H1 (cell line): ENCODE measurements around the gene CTSH. TPM values are rescaled to one million over a fixed set of nuclear protein-coding genes. Genes with fewer than 3 reads are reported as not detected.

ENCODE experiments used
- CTCF ChIA-PET: fragments of 300-600 bp; sonication (Branson Sonifier 250); formaldehyde crosslinking; loops from one replicate; lab custom pipeline; 2021; ENCODE audit not compliant: partially characterized antibody; lab: Charles Lee
- POLR2A ChIA-PET: fragments of 300-600 bp; sonication (Branson Sonifier 250); formaldehyde crosslinking; loops from one replicate; lab custom pipeline; 2021; ENCODE audit warnings: inconsistent platforms; ENCODE audit not compliant: partially characterized antibody; lab: Charles Lee
- DNase-seq, 2 experiments: peaks; one replicate each; pipeline versions ENCODE4 v3.0.0 to v3.0.0-alpha.2; 2010 to 2022; ENCODE audit warnings: low spot score in 2 of 2, low read depth in 1 of 2, mixed read lengths in 1 of 2
- FAIRE-seq: peaks from 2 replicates; lab custom pipeline; 2011; peaks lifted over from hg19 to GRCh38; lab: Jason Lieb, UNC
- H2AFZ ChIP-seq: 2 replicates; pipeline ENCODE4 v1.8.1; 2012; ENCODE audit warnings: low read length, inconsistent platforms
- H2AK5ac ChIP-seq: 2 replicates; pipeline ENCODE4 v1.6.1; 2013; ENCODE audit warnings: low read depth, low read length
- H2BK120ac ChIP-seq: replicated peaks from 2 replicates; pipeline ENCODE3; 2013; ENCODE audit warnings: low read depth, low read length, inconsistent platforms
- H2BK12ac ChIP-seq: 2 replicates; pipeline ENCODE4 v1.6.1; 2013; ENCODE audit warnings: low read depth, low read length
- H2BK15ac ChIP-seq: 2 replicates; pipeline ENCODE4 v1.6.1; 2013; ENCODE audit warnings: low read length
- H2BK20ac ChIP-seq: 2 replicates; pipeline ENCODE4 v1.6.1; 2013; ENCODE audit warnings: low read length
- H2BK5ac ChIP-seq: 2 replicates; pipeline ENCODE4 v1.6.1; 2013; ENCODE audit warnings: low read depth, low read length
- H3K14ac ChIP-seq: 2 replicates; pipeline ENCODE4 v1.6.1; 2013; ENCODE audit warnings: inconsistent platforms; ENCODE audit not compliant: insufficient read length
- H3K18ac ChIP-seq: 2 replicates; pipeline ENCODE4 v1.6.1; 2013; ENCODE audit warnings: low read length; ENCODE audit errors: extremely low read depth
- H3K23ac ChIP-seq: 2 replicates; pipeline ENCODE4 v1.6.1; 2013; ENCODE audit warnings: inconsistent platforms; ENCODE audit not compliant: insufficient read length
- H3K23me2 ChIP-seq: 2 replicates; pipeline ENCODE4 v1.6.1; 2013; ENCODE audit warnings: low read depth, low read length
- H3K27ac ChIP-seq: 2 replicates; pipeline ENCODE4 v1.6.1; 2011; ENCODE audit warnings: low read depth, low read length, inconsistent platforms
- H3K27me3 ChIP-seq, 4 experiments: replicated peaks in 1 of 4; 1 replicate in 1 of 4; 2 replicates in 3 of 4; pipeline versions ENCODE4 v1.6.1 to v1.8.1; 2011 to 2013; ENCODE audit warnings: low read length in 3 of 4, mild to moderate bottlenecking in 3 of 4, inconsistent platforms in 2 of 4, mixed read lengths in 2 of 4, moderate library complexity in 1 of 4; ENCODE audit not compliant: control insufficient read depth in 3 of 4, insufficient read depth in 3 of 4; ENCODE audit errors: extremely low read depth in 1 of 4
- H3K36me3 ChIP-seq, 4 experiments: 2 replicates each; pipeline versions ENCODE4 v1.6.1 to v1.8.1; 2011 to 2013; ENCODE audit warnings: mild to moderate bottlenecking in 4 of 4, low read length in 3 of 4, moderate library complexity in 2 of 4, control low read depth in 1 of 4, inconsistent platforms in 1 of 4; ENCODE audit not compliant: insufficient read depth in 4 of 4, control insufficient read depth in 2 of 4
- H3K4ac ChIP-seq: replicated peaks from 2 replicates; pipeline ENCODE3; 2013; ENCODE audit warnings: low read length, low read depth, mixed read lengths, inconsistent platforms; ENCODE audit not compliant: insufficient read length
- H3K4me1 ChIP-seq, 4 experiments: replicated peaks in 1 of 4; 1 replicate in 1 of 4; 2 replicates in 3 of 4; pipeline versions ENCODE4 v1.6.1 to v1.8.1; 2011 to 2013; ENCODE audit warnings: low read length in 3 of 4, inconsistent platforms in 2 of 4, mixed read lengths in 1 of 4; ENCODE audit not compliant: insufficient read depth in 4 of 4, control insufficient read depth in 3 of 4
- H3K4me2 ChIP-seq, 2 experiments: 2 replicates each; pipeline versions ENCODE4 v1.6.1 to v1.8.1; 2011 to 2013; ENCODE audit warnings: low read depth in 2 of 2, low read length in 2 of 2, control low read depth in 1 of 2, inconsistent platforms in 1 of 2, mild to moderate bottlenecking in 1 of 2; ENCODE audit not compliant: insufficient read depth in 1 of 2
- H3K4me3 ChIP-seq, 4 experiments: fragments of 200-600, 300-600 bp in 1 of 4; sonication (generic), shearing (Covaris generic), sonication (Bioruptor Twin) in 1 of 4; 2 replicates each; pipeline versions ENCODE4 v1.5.1 to v1.8.1; 2011 to 2016; ENCODE audit warnings: low read length in 4 of 4, low read depth in 3 of 4, control low read depth in 2 of 4, inconsistent platforms in 2 of 4, mild to moderate bottlenecking in 2 of 4, mixed read lengths in 1 of 4, moderate library complexity in 1 of 4; ENCODE audit not compliant: insufficient read depth in 2 of 4; ENCODE audit errors: extremely low read depth in 1 of 4
- H3K56ac ChIP-seq: replicated peaks from 2 replicates; pipeline ENCODE3; 2013; ENCODE audit warnings: low read depth, mild to moderate bottlenecking, mixed read lengths, low read length, inconsistent platforms; ENCODE audit not compliant: insufficient read length
- H3K79me1 ChIP-seq: 2 replicates; pipeline ENCODE4 v1.6.1; 2013; ENCODE audit warnings: low read depth, low read length, control low read depth
- H3K79me2 ChIP-seq, 2 experiments: 2 replicates each; pipeline versions ENCODE4 v1.6.1 to v1.8.1; 2012 to 2013; ENCODE audit warnings: low read length in 2 of 2, mild to moderate bottlenecking in 2 of 2, inconsistent platforms in 1 of 2; ENCODE audit not compliant: insufficient read depth in 2 of 2, control insufficient read depth in 1 of 2
- H3K9ac ChIP-seq, 4 experiments: replicated peaks in 1 of 4; 1 replicate in 1 of 4; 2 replicates in 3 of 4; pipeline versions ENCODE4 v1.6.1 to v1.8.1; 2011 to 2013; ENCODE audit warnings: low read depth in 3 of 4, low read length in 3 of 4, control low read depth in 2 of 4, mild to moderate bottlenecking in 2 of 4, moderate library complexity in 2 of 4, inconsistent platforms in 1 of 4; ENCODE audit errors: extremely low read depth in 1 of 4
- H3K9me3 ChIP-seq, 2 experiments: 2 replicates each; pipeline versions ENCODE4 v1.6.1 to v1.8.1; 2012 to 2013; ENCODE audit warnings: mild to moderate bottlenecking in 2 of 2, moderate library complexity in 2 of 2, control low read depth in 1 of 2, inconsistent platforms in 1 of 2, low read depth in 1 of 2, low read length in 1 of 2, mixed read lengths in 1 of 2; ENCODE audit not compliant: insufficient read depth in 2 of 2
- H4K20me1 ChIP-seq, 2 experiments: replicated peaks in 1 of 2; 2 replicates each; pipeline versions ENCODE3 to v1.8.1; 2011 to 2013; ENCODE audit warnings: inconsistent platforms in 2 of 2, low read length in 2 of 2, mild to moderate bottlenecking in 1 of 2; ENCODE audit not compliant: insufficient read depth in 2 of 2, control insufficient read depth in 1 of 2
- H4K5ac ChIP-seq: 2 replicates; pipeline ENCODE4 v1.6.1; 2013; ENCODE audit warnings: low read length, low read depth, mixed read lengths, inconsistent platforms; ENCODE audit not compliant: insufficient read length
- H4K8ac ChIP-seq: 2 replicates; pipeline ENCODE4 v1.8.0; 2013; ENCODE audit warnings: mild to moderate bottlenecking, moderate library complexity, low read length, inconsistent platforms; ENCODE audit not compliant: insufficient read depth; ENCODE audit errors: extremely low read depth
- H4K91ac ChIP-seq: replicated peaks from 2 replicates; pipeline ENCODE3; 2013; ENCODE audit warnings: low read length, mixed read lengths, inconsistent platforms; ENCODE audit not compliant: insufficient read length
- CBX8 ChIP-seq: fragments of 300-800, 300-1000 bp; sonication (generic); IDR thresholded peaks from 2 replicates; pipeline ENCODE4 v1.7.1; 2016; ENCODE audit warnings: low read depth, low read length, borderline replicate concordance
- CTCF ChIP-seq, 3 experiments: IDR thresholded peaks; 1 replicate in 2 of 3; 2 replicates in 1 of 3; pipeline versions ENCODE4 v1.5.1 to v1.6.1; 2011; ENCODE audit warnings: low read length in 3 of 3, mild to moderate bottlenecking in 3 of 3, inconsistent platforms in 2 of 3, low read depth in 1 of 3, moderate library complexity in 1 of 3; ENCODE audit not compliant: insufficient read depth in 1 of 3; ENCODE audit errors: control extremely low read depth in 1 of 3
- EZH2 ChIP-seq: fragments of 200-600 bp; sonication (generic); IDR thresholded peaks from 2 replicates; pipeline ENCODE4 v1.7.1; 2012; ENCODE audit warnings: low read depth, mild to moderate bottlenecking, moderate library complexity, low read length, inconsistent platforms; ENCODE audit not compliant: severe bottlenecking
- KDM5A ChIP-seq: fragments of 200-600 bp; IDR thresholded peaks from 2 replicates; pipeline ENCODE4 v1.7.1; 2012; ENCODE audit warnings: mild to moderate bottlenecking, low read length, inconsistent platforms, mixed read lengths
- WGBS, 2 experiments: shearing (Covaris generic) in 1 of 2; methylation state at CpG; one replicate each; pipeline versions ENCODE4 v1.1.6 to v1.1.7; 2013 to 2015; ENCODE audit warnings: low lambda C conversion rate in 2 of 2, mixed read lengths in 2 of 2, inconsistent platforms in 1 of 2, low coverage in 1 of 2, missing lambda C conversion rate in 1 of 2; ENCODE audit not compliant: insufficient replicate concordance in 2 of 2, insufficient coverage in 1 of 2, insufficient read length in 1 of 2; ENCODE audit errors: extremely low coverage in 1 of 2, missing lambda C conversion rate in 1 of 2; 5-methylcytosine and 5-hydroxymethylcytosine counted together
- long read RNA-seq, 2 experiments: library from RNA in 1 of 2; library from capped mRNA in 1 of 2; stranded (forward); transcript quantifications; one replicate each; pipeline ENCODE4 v2.0.0, GENCODE V29; 2021; ENCODE audit warnings: inconsistent platforms in 1 of 2
- polyA minus RNA-seq, 3 experiments: library from RNA; depleted of rRNA, polyadenylated mRNA; stranded (reverse); fragments of >200 nt; gene quantifications; 1 replicate in 2 of 3; 2 replicates in 1 of 3; pipeline ENCODE4 v1.2.3, GENCODE V29; 2011
- polyA plus RNA-seq, 7 experiments: library from polyadenylated mRNA; depleted of rRNA in 3 of 7; stranded (reverse) in 5 of 7; unstranded in 2 of 7; fragments of >200 nt in 5 of 7; fragments of 200-250 nt in 2 of 7; gene quantifications; 1 replicate in 5 of 7; 2 replicates in 1 of 7; 4 replicates in 1 of 7; pipeline versions ENCODE4 v1.2.1 to v1.2.3, GENCODE V29; 2011 to 2013; ENCODE audit warnings: missing spikeins in 2 of 7, mixed read lengths in 2 of 7
- total RNA-seq: library from RNA; stranded (reverse); fragmentation: NEBNext Ultra II Directional; extraction: Animal tissue kit (Norgen Biotek cat#: 25700); gene quantifications from 2 replicates; pipeline ENCODE4 v1.2.1, GENCODE V29; 2021

CTSH gene
- total RNA-seq (31.3 and 34.0 TPM in 2 replicates), polyA plus RNA-seq (2011; rRNA removed) (28.4 and 36.8 TPM in 2 replicates), polyA minus RNA-seq (2011; rRNA and poly(A)+ RNA removed) (30.4 and 36.1 TPM in 2 replicates)
- polyA plus RNA-seq (2011; cell fraction: cytosol; rRNA removed), result 37.1 TPM
- polyA plus RNA-seq (2011; cell fraction: nucleus; rRNA removed), result 50.6 TPM
- polyA plus RNA-seq (2012, experiment 1 of 2), result 32.0 to 42.5 TPM (median 40.4 TPM) in 4 replicates
- 48.9 TPM for polyA plus RNA-seq (2012, experiment 2 of 2)
- polyA plus RNA-seq (2013, experiment 1 of 2), result 43.7 TPM
- polyA plus RNA-seq (2013, experiment 2 of 2), result 44.5 TPM
- polyA minus RNA-seq (2011; cell fraction: cytosol; rRNA and poly(A)+ RNA removed), result 37.1 TPM
- polyA minus RNA-seq (2011; cell fraction: nucleus; rRNA and poly(A)+ RNA removed), result 19.4 TPM
- long read RNA-seq, experiment 1, transcript CTSH-201 (12 exons, 2,190 nt), result major isoform, 13 of 21 reads
- long read RNA-seq, experiment 1, partial matches to known transcripts, result 5 of 21 reads
- long read RNA-seq, experiment 1, other reads (novel, unspliced or antisense), result 3 of 21 reads
- long read RNA-seq, experiment 2, transcript CTSH-201 (12 exons, 2,190 nt), result major isoform, 13 of 16 reads
- long read RNA-seq, experiment 2, partial matches to known transcripts, result 0 of 16 reads
- long read RNA-seq, experiment 2, other reads (novel, unspliced or antisense), result 3 of 16 reads

- POLR2A ChIA-PET, result interaction anchor here (0.6 to 1.6 kb wide), 10 partner anchors 23 to 72 kb away, joined by 3 to 6 read pairs (median 3); partner anchors contain the start of gene MORF4L1
- Histone ChIP-seq H3K9ac (peak within 1 kb of the TSS in 2 of 4 experiments; percentile 29 to 35; a peak in 2 of 7 replicates), H3K79me1 (no peaks in the 10 kb centered on the region), H4K20me1 (no peaks in the 10 kb centered on the region), H3K23me2 (peaks cover 8% of the 10 kb centered on the region; the same call in 1 of the 2 replicates), H3K36me3 (no peaks in the 10 kb centered on the region), H3K23ac (no peak within 1 kb of the TSS), H3K79me2 (no peaks in the 10 kb centered on the region), H2BK120ac (no peak within 1 kb of the TSS), H3K18ac (no peak within 1 kb of the TSS; the same call in none of the 2 replicates), H4K5ac (no peak within 1 kb of the TSS), H3K9me3 (no peaks in the 10 kb centered on the region), H3K4me3 (peak within 1 kb of the TSS; percentile 48 to 66 (median 59)), H3K4ac (no peak within 1 kb of the TSS), H3K4me2 (peak within 1 kb of the TSS; percentile 77 to 90), H3K27me3 (peaks cover 0 to 12% (median 11%) of the 10 kb centered on the region in 4 experiments; a peak in 5 of 7 replicates), H2AFZ (peak within 1 kb of the TSS; percentile 43), H2BK20ac (no peak within 1 kb of the TSS), H4K8ac (no peak within 1 kb of the TSS; the same call in none of the 2 replicates), H3K27ac (no peak within 1 kb of the TSS), H3K4me1 (peaks cover 0 to 18% (median 10%) of the 10 kb centered on the region in 4 experiments; a peak in 5 of 7 replicates), H2BK12ac (0 out of 2 replicates have a peak within 1 kb of the TSS, but pooled peaks have one; percentile 17), H2BK15ac (peak within 1 kb of the TSS; percentile 81; the same call in 1 of the 2 replicates), H2BK5ac (no peak within 1 kb of the TSS), H4K91ac (peak within 1 kb of the TSS; percentile 70), H2AK5ac (no peak within 1 kb of the TSS), H3K56ac (no peak within 1 kb of the TSS), H3K14ac (no peak within 1 kb of the TSS)
- peak; percentile 38 to 93 for DNase-seq
- 4% methylated on average over 34 of the region's 71 CpGs; no CpG with 5 or more reads in 1 of the 2 experiments for WGBS, 2 experiments
- CTCF ChIA-PET, result interaction anchor here (0.6 to 2.6 kb wide), 13 partner anchors 14 to 195 kb away, joined by 3 to 13 read pairs (median 3); no protein-coding TSS in a partner anchor
- FAIRE-seq, result no peak
- TF ChIP-seq KDM5A (no peak), CBX8 (no peak), CTCF (IDR thresholded peaks at IDR 0.05; ENCODE audit: control extremely low read depth in 1 of 3, insufficient read depth in 1 of 3, low read depth in 1 of 3, low read length in 3 of 3) (0 out of 4 replicates have a peak, but pooled peaks of 1 of the 3 experiments have one; percentile 16), EZH2 (peak; percentile 27)
Measured at GRCh38 chr15:78944669-78945407, at the start of gene CTSH. CTSH (minus strand) TSS chr15:78945046; CDS start chr15:78944981, 65 bp downstream.
